Measurements from ENCODE around the gene CTPS1. TPM values are rescaled to one million over a fixed set of nuclear protein-coding genes. Genes with fewer than 3 reads are reported as not detected.

CTPS1 gene
- total RNA-seq, 1 experiment from 2014 or later = 166 TPM

DNA sequence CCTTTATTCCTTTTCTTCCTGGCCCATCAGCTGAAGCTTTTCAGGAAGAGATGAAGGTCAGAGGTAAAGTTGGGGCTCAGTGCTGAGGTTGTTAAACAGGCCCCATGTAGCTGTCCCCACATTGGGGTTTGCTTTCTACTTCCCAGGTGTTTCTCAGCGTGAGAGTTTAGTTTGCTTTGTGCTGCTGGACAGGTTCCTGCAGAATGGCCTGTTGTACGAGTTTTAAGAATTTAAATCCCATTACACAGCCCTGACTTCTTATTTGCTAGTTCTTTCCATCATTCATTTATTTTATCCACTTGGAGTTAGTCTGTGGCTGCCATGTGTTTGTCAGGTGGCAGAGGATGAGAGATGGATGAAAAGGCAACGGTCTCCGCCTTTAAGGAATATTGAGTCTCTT, 19.2 kb downstream of the CTPS1 start:
- in situ Hi-C loops (cut with HindIII; ENCODE audit: low pct_unique_long_range_greater_than_20kb, low sequenced_read_pairs) = no loop called here

DNA sequence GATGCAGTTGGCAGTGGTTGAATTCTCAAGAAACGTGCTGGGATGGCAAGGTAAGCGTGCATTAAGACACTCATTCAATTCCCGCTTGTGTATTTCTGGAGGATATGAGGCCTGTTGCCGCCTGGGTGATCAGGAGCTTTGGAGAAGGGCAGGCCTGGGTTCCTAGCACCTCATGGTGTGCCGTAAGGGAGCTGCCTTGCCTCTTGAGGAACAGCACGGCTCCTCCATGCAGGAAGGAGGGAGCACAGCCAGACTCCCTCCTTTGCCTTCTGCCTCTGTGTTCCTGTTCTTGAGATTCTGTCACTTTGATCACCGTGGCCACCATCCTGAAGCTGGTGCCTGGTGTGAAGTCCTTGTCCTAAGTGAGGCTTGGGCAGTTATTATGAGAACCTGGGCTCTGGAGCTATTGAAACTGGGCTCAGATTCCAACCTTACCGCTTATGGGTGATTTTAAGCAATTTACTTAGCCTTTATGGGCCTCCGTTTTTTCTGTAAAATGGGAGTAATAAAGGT, 23.7 kb downstream of the CTPS1 start:
- no TSS peak for BruUV-seq (replicated peaks)
- Histone ChIP-seq H3K4me1 (ENCODE audit: control insufficient read depth, insufficient read depth, low read length) (peaks cover 10% of the 10 kb centered on the region; the same call in 1 of the 2 replicates), H3K4me3 (ENCODE audit: low read depth in 2 of 2, low read length in 2 of 2) (no peak overlapping the region), H3K36me3 (ENCODE audit: control insufficient read depth, insufficient read depth, low read length) (peaks cover 51% of the 10 kb centered on the region), H3K27me3 (ENCODE audit: control insufficient read depth, insufficient read depth, low read length) (no peaks in the 10 kb centered on the region), H3K27ac (ENCODE audit: low read length) (no peak overlapping the region), H3K9me3 (ENCODE audit: control insufficient read depth, insufficient read depth, low read depth, low read length) (no peaks in the 10 kb centered on the region)
- TF ChIP-seq, protein P1, sequence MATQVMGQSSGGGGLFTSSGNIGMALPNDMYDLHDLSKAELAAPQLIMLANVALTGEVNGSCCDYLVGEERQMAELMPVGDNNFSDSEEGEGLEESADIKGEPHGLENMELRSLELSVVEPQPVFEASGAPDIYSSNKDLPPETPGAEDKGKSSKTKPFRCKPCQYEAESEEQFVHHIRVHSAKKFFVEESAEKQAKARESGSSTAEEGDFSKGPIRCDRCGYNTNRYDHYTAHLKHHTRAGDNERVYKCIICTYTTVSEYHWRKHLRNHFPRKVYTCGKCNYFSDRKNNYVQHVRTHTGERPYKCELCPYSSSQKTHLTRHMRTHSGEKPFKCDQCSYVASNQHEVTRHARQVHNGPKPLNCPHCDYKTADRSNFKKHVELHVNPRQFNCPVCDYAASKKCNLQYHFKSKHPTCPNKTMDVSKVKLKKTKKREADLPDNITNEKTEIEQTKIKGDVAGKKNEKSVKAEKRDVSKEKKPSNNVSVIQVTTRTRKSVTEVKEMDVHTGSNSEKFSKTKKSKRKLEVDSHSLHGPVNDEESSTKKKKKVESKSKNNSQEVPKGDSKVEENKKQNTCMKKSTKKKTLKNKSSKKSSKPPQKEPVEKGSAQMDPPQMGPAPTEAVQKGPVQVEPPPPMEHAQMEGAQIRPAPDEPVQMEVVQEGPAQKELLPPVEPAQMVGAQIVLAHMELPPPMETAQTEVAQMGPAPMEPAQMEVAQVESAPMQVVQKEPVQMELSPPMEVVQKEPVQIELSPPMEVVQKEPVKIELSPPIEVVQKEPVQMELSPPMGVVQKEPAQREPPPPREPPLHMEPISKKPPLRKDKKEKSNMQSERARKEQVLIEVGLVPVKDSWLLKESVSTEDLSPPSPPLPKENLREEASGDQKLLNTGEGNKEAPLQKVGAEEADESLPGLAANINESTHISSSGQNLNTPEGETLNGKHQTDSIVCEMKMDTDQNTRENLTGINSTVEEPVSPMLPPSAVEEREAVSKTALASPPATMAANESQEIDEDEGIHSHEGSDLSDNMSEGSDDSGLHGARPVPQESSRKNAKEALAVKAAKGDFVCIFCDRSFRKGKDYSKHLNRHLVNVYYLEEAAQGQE (IDR thresholded peaks at IDR 0.05; ENCODE audit: insufficient read depth in 1 of 2, low read depth in 2 of 2, low read length in 1 of 2) = no peak
- TF ChIP-seq TCF7L2 (IDR thresholded peaks at IDR 0.05; ENCODE audit: low read depth, low read length) = no peak
- TF ChIP-seq, protein P2, sequence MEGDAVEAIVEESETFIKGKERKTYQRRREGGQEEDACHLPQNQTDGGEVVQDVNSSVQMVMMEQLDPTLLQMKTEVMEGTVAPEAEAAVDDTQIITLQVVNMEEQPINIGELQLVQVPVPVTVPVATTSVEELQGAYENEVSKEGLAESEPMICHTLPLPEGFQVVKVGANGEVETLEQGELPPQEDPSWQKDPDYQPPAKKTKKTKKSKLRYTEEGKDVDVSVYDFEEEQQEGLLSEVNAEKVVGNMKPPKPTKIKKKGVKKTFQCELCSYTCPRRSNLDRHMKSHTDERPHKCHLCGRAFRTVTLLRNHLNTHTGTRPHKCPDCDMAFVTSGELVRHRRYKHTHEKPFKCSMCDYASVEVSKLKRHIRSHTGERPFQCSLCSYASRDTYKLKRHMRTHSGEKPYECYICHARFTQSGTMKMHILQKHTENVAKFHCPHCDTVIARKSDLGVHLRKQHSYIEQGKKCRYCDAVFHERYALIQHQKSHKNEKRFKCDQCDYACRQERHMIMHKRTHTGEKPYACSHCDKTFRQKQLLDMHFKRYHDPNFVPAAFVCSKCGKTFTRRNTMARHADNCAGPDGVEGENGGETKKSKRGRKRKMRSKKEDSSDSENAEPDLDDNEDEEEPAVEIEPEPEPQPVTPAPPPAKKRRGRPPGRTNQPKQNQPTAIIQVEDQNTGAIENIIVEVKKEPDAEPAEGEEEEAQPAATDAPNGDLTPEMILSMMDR (IDR thresholded peaks at IDR 0.05) = no peak
- no peak for TF ChIP-seq SIN3A (IDR thresholded peaks at IDR 0.05; ENCODE audit: borderline replicate concordance, insufficient read depth, low read depth, low read length)
- TF ChIP-seq POLR2AphosphoS5 (IDR thresholded peaks at IDR 0.05; ENCODE audit: low read depth, low read length) = no peak
- in situ Hi-C loops (cut with HindIII; ENCODE audit: low pct_unique_long_range_greater_than_20kb, low sequenced_read_pairs) (no loop called here), intact Hi-C loops (cut with micrococcal nuclease; ENCODE audit: unreplicated experiment) (no loop called here)
- ChIA-PET POLR2A (no interaction called here), CTCF (interaction anchor here (0.5 to 0.7 kb wide), 2 partner anchors 45 to 141 kb away, joined by 3 read pairs; partner anchors contain the start of gene CITED4)
- DNase-seq (ENCODE audit: low read depth, low spot score) (no peak), ATAC-seq (0 out of 2 replicates have a peak, but pooled peaks have one; percentile 5)

More for the DNA sequence above, 19.2 kb downstream of the CTPS1 start:
- DNase-seq (ENCODE audit: low read depth, low spot score) (no peak), ATAC-seq (no peak)
- BruUV-seq (replicated peaks) = no TSS peak
- TF ChIP-seq, protein P1 (IDR thresholded peaks at IDR 0.05; ENCODE audit: insufficient read depth in 1 of 2, low read depth in 2 of 2, low read length in 1 of 2) = no peak
- TF ChIP-seq POLR2AphosphoS5 (IDR thresholded peaks at IDR 0.05; ENCODE audit: low read depth, low read length) (no peak), SIN3A (IDR thresholded peaks at IDR 0.05; ENCODE audit: borderline replicate concordance, insufficient read depth, low read depth, low read length) (no peak), TCF7L2 (IDR thresholded peaks at IDR 0.05; ENCODE audit: low read depth, low read length) (no peak)
- TF ChIP-seq, protein P2 (IDR thresholded peaks at IDR 0.05) = no peak
- Histone ChIP-seq H3K27me3 (ENCODE audit: control insufficient read depth, insufficient read depth, low read length) (no peaks in the 10 kb centered on the region), H3K27ac (ENCODE audit: low read length) (no peak overlapping the region), H3K4me3 (ENCODE audit: low read depth in 2 of 2, low read length in 2 of 2) (no peak overlapping the region), H3K9me3 (ENCODE audit: control insufficient read depth, insufficient read depth, low read depth, low read length) (no peaks in the 10 kb centered on the region), H3K36me3 (ENCODE audit: control insufficient read depth, insufficient read depth, low read length) (peaks cover 66% of the 10 kb centered on the region), H3K4me1 (ENCODE audit: control insufficient read depth, insufficient read depth, low read length) (peaks cover 10% of the 10 kb centered on the region; the same call in 1 of the 2 replicates)
- CTCF ChIA-PET = no interaction called here
- POLR2A ChIA-PET = interaction anchor here (0.6 kb wide), 1 partner anchor 19 kb away, joined by 3 read pairs; no protein-coding TSS in a partner anchor
- intact Hi-C loops (cut with micrococcal nuclease; ENCODE audit: unreplicated experiment) = no loop called here

Measured in Panc1 (cell line).